Astrocyte of the spinal cord (primary cell): Measurements from ENCODE around the gene CXCL16.

Source experiments
- DNase-seq: peaks from one replicate; pipeline ENCODE4 v3.0.0; 2011; ENCODE audit warnings: low read depth, low spot score
- H3K4me3 ChIP-seq: 2 replicates; pipeline ENCODE4 v1.5.1; 2011; ENCODE audit warnings: low read depth, mild to moderate bottlenecking, low read length, moderate library complexity
- in situ Hi-C: cut with HindIII; loops from 2 replicates; pipeline ENCODE4 v1.10.0; 2017; ENCODE audit warnings: low sequenced_read_pairs
- TF ChIP-seq, protein P1 (sequence below): IDR thresholded peaks from 2 replicates; pipeline ENCODE4 v1.5.1; 2012; ENCODE audit warnings: low read depth, mild to moderate bottlenecking, low read length, inconsistent platforms

CXCL16 gene

GRCh38 chr17:4751932-4752331 lies 12.2 kb upstream of the CXCL16 start:
- TF ChIP-seq, protein P1, sequence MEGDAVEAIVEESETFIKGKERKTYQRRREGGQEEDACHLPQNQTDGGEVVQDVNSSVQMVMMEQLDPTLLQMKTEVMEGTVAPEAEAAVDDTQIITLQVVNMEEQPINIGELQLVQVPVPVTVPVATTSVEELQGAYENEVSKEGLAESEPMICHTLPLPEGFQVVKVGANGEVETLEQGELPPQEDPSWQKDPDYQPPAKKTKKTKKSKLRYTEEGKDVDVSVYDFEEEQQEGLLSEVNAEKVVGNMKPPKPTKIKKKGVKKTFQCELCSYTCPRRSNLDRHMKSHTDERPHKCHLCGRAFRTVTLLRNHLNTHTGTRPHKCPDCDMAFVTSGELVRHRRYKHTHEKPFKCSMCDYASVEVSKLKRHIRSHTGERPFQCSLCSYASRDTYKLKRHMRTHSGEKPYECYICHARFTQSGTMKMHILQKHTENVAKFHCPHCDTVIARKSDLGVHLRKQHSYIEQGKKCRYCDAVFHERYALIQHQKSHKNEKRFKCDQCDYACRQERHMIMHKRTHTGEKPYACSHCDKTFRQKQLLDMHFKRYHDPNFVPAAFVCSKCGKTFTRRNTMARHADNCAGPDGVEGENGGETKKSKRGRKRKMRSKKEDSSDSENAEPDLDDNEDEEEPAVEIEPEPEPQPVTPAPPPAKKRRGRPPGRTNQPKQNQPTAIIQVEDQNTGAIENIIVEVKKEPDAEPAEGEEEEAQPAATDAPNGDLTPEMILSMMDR: no peak
- no peak overlapping the region for H3K4me3 ChIP-seq
- DNase-seq: no peak
- in situ Hi-C loops: no loop called here

GRCh38 chr17:4750606-4751005 lies 10.9 kb upstream of the CXCL16 start:
- in situ Hi-C loops: no loop called here
- no peak overlapping the region for H3K4me3 ChIP-seq
- TF ChIP-seq, protein P1: no peak
- DNase-seq: no peak

- in situ Hi-C loops: no loop called here
- no peak for DNase-seq
- TF ChIP-seq, protein P1: no peak
- H3K4me3 ChIP-seq: no peak overlapping the region
Measured at GRCh38 chr17:4748686-4749085, 9.0 kb upstream of the CXCL16 start.

- no peak overlapping the region for H3K4me3 ChIP-seq
- in situ Hi-C loops: no loop called here
- DNase-seq: no peak
- TF ChIP-seq, protein P1: no peak
Measured at GRCh38 chr17:4747847-4748246, 8.1 kb upstream of the CXCL16 start.

GRCh38 chr17:4744999-4745969 lies 5.6 kb upstream of the CXCL16 start:
- no peak for DNase-seq
- in situ Hi-C loops: no loop called here
- no peak overlapping the region for H3K4me3 ChIP-seq
- TF ChIP-seq, protein P1: peak; percentile 8

DNA sequence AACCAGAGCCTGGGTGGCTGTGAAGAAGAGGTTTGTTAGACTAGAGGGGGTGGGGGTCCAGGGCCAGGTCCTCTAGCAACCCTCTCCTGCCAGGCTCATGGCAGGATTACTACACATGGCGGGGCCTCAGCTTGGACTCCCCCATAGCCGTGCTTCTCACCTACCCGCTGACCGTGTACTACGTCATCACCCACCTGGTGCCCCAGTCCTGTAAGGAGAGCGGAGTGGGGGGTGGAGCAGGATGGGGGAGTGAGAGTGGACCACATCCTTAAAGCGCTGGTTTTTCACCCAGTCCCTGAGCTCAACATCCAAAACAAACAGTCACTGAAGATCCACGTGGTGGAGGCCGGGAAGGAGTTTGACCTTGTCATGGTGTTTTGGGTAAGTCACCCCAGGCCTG lies 4.2 kb upstream of the CXCL16 start:
- DNase-seq: no peak
- no peak overlapping the region for H3K4me3 ChIP-seq
- TF ChIP-seq, protein P1: no peak
- in situ Hi-C loops: no loop called here
